Natural killer cell (primary cell): ENCODE measurements around the gene RPL22. TPM values are rescaled to one million over a fixed set of nuclear protein-coding genes. Genes with fewer than 3 reads are reported as not detected.

Source experiments
- ATAC-seq, 3 donors: fragments of 150-1000 bp in 2 of 3; fragments of 200-7000 bp in 1 of 3; cut with Tn5 transposase; 1 replicate in 1 of 3; 2 replicates in 2 of 3; pipeline ENCODE4 v1.10.0; 2021; ENCODE audit warnings: mild to moderate bottlenecking in 2 of 3, moderate library complexity in 2 of 3
- DNase-seq, 2 donors: peaks; one replicate each; pipeline versions ENCODE4 v3.0.0 to v3.0.0-alpha.2; 2013 to 2021; ENCODE audit warnings: mixed read lengths in 1 of 2
- H3K27ac ChIP-seq: one replicate; pipeline ENCODE4 v1.5.1; 2013; ENCODE audit warnings: mild to moderate bottlenecking, low read length
- H3K27me3 ChIP-seq: one replicate; pipeline ENCODE4 v1.6.1; 2013; ENCODE audit warnings: low read length; ENCODE audit not compliant: control insufficient read depth, insufficient read depth
- H3K36me3 ChIP-seq: one replicate; pipeline ENCODE4 v1.6.1; 2013; ENCODE audit warnings: low read length; ENCODE audit not compliant: control insufficient read depth, insufficient read depth
- H3K4me1 ChIP-seq: one replicate; pipeline ENCODE4 v1.6.1; 2013; ENCODE audit warnings: low read length; ENCODE audit not compliant: control insufficient read depth, insufficient read depth
- H3K4me3 ChIP-seq: one replicate; pipeline ENCODE4 v1.5.1; 2013; ENCODE audit warnings: low read length
- H3K9me3 ChIP-seq: one replicate; pipeline ENCODE4 v1.6.1; 2013; ENCODE audit warnings: low read length; ENCODE audit not compliant: control insufficient read depth, insufficient read depth
- H3K27ac Mint-ChIP-seq, 2 donors: one replicate each; pipeline ENCODE4 v1.8.0; 2022; ENCODE audit warnings: mild to moderate bottlenecking in 2 of 2, mixed read lengths in 2 of 2, moderate library complexity in 1 of 2
- H3K27me3 Mint-ChIP-seq, 2 donors: one replicate each; pipeline ENCODE4 v1.8.0; 2022; ENCODE audit warnings: low read depth in 2 of 2, mixed read lengths in 2 of 2
- H3K36me3 Mint-ChIP-seq: one replicate; pipeline ENCODE4 v1.8.0; 2022; ENCODE audit warnings: mixed read lengths
- H3K4me1 Mint-ChIP-seq, 2 donors: one replicate each; pipeline ENCODE4 v1.8.0; 2022; ENCODE audit warnings: mixed read lengths in 2 of 2
- H3K4me3 Mint-ChIP-seq: one replicate; pipeline ENCODE4 v1.8.0; 2022; ENCODE audit warnings: mild to moderate bottlenecking, moderate library complexity, mixed read lengths
- H3K9me3 Mint-ChIP-seq, 2 donors: one replicate each; pipeline ENCODE4 v1.8.0; 2022; ENCODE audit warnings: mixed read lengths in 2 of 2
- CTCF ChIP-seq: fragments of 200-600 bp; IDR thresholded peaks from one replicate; pipeline ENCODE4 v1.8.0; 2022; ENCODE audit warnings: antibody characterized with exemption
- WGBS: methylation state at CpG from one replicate; pipeline ENCODE4 v1.1.7; 2013; ENCODE audit warnings: missing lambda C conversion rate; ENCODE audit not compliant: insufficient coverage; 5-methylcytosine and 5-hydroxymethylcytosine counted together
- intact Hi-C: fragments of 100-400 bp; cut with micrococcal nuclease; formaldehyde crosslinking; loops from one replicate; pipeline ENCODE4 v1.14.2; 2022
- total RNA-seq, 4 donors: library from RNA; stranded (reverse); fragments of 120-200 nt in 1 of 4; gene quantifications; one replicate each; pipeline versions ENCODE4 v1.2.3 to v1.2.4, GENCODE V29; 2013 to 2022

RPL22 gene
- total RNA-seq, 3 donors from 2014 or later (not counting 1 experiment from before 2014, with no cell fraction given): 210 to 239 (median 228) TPM

DNA sequence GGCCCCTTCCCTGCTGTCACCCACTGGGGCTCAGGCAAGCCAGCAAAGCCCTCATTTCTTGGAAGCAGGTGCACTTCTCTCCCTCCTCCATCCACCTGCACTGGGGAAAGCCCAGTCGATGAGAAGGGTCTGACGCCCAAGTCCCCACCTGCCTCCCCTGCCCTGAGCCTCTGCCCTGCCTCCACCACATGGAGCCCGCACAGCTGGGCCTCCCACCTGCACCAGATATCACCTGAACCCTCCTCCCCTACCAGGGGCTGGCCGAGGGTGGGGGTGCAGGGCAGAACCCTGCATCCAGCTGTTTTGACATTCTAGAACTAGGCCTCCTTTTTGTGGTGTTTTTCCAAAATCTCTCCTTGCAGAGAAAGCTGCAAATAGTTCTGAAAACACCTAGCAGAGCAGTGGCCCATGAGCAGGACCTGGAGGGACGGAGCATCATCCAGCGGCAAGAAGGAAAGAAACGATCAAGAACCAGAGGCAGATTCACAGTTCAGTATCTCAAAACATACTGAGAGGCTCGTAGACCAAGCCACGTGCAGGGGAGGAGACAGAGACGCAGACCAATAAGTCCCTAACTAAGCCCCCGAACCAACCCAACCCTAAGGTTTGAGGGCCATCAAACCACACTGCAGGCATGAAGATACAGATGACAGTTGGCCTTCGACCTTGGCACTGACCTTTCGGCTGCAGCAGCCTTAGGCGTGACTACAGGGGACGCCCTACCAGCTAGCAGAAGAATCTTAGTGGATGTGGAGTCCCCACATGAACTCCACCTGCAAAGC lies 36.0 kb downstream of the RPL22 start:
- H3K9me3 ChIP-seq: no peaks in the 10 kb centered on the region
- no peak for ATAC-seq

DNA sequence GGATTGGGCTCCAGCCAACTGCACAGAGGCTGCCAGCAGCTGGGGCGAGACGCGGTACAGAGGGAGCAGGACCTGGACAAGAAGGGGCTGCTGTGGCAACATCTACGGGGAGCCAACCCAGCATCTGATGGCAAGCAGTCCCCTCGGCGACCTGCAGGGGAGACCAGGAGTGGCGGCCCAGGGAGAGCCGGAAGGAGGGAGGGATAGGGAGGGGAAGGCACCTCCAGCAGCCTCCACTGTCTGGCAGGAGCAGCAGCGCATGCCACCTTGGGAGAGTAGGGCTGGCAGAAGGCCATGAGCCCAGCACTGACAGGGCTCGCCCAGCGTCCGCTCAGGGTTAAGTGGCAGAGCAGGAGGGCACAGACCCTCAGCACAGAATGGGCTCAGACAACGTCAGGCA lies 36.6 kb downstream of the RPL22 start:
- Histone ChIP-seq H3K4me3 (no peak overlapping the region), H3K27ac (no peak overlapping the region), H3K9me3 (no peaks in the 10 kb centered on the region), H3K4me1 (no peaks in the 10 kb centered on the region), H3K27me3 (peaks cover 2% of the 10 kb centered on the region), H3K36me3 (no peaks in the 10 kb centered on the region)
- Mint-ChIP-seq H3K4me1 (no peaks in the 10 kb centered on the region), H3K27ac (no peak overlapping the region), H3K36me3 (no peaks in the 10 kb centered on the region), H3K27me3 (peaks cover 7 to 18% of the 10 kb centered on the region in 2 donors), H3K4me3 (no peak overlapping the region), H3K9me3 (no peaks in the 10 kb centered on the region)
- intact Hi-C loops: no loop called here
- no peak for ATAC-seq
- DNase-seq: no peak
- 73% methylated on average over 13 of the region's 13 CpGs for WGBS
- TF ChIP-seq CTCF: no peak

More for the DNA sequence above, 36.0 kb downstream of the RPL22 start:
- peaks cover 7 to 18% of the 10 kb centered on the region in 2 donors for H3K27me3 Mint-ChIP-seq
- Histone ChIP-seq H3K27ac (no peak overlapping the region), H3K4me1 (no peaks in the 10 kb centered on the region), H3K36me3 (no peaks in the 10 kb centered on the region), H3K27me3 (peaks cover 2% of the 10 kb centered on the region), H3K4me3 (no peak overlapping the region)
- DNase-seq: no peak
- H3K36me3 Mint-ChIP-seq: no peaks in the 10 kb centered on the region
- H3K4me1 Mint-ChIP-seq: no peaks in the 10 kb centered on the region
- no peak overlapping the region for H3K27ac Mint-ChIP-seq
- no peak overlapping the region for H3K4me3 Mint-ChIP-seq
- no peaks in the 10 kb centered on the region for H3K9me3 Mint-ChIP-seq
- TF ChIP-seq CTCF: no peak
- 82% methylated on average over 15 of the region's 15 CpGs for WGBS
- intact Hi-C loops: no loop called here

- Mint-ChIP-seq H3K36me3 (no peaks in the 10 kb centered on the region), H3K4me1 (no peaks in the 10 kb centered on the region), H3K27ac (no peak overlapping the region), H3K27me3 (peaks cover 7 to 18% of the 10 kb centered on the region in 2 donors), H3K4me3 (no peak overlapping the region), H3K9me3 (no peaks in the 10 kb centered on the region)
- no peak overlapping the region for H3K4me3 ChIP-seq
- TF ChIP-seq CTCF: no peak
- no peak overlapping the region for H3K27ac ChIP-seq
- 76% methylated on average over 7 of the region's 7 CpGs for WGBS
- H3K4me1 ChIP-seq: no peaks in the 10 kb centered on the region
- no peaks in the 10 kb centered on the region for H3K36me3 ChIP-seq
- ATAC-seq: no peak
- H3K9me3 ChIP-seq: no peaks in the 10 kb centered on the region
- H3K27me3 ChIP-seq: peaks cover 2% of the 10 kb centered on the region
- intact Hi-C loops: no loop called here
- no peak for DNase-seq
These were observed 37.1 kb downstream of the RPL22 start for GRCh38 chr1:6162341-6162740.

DNA sequence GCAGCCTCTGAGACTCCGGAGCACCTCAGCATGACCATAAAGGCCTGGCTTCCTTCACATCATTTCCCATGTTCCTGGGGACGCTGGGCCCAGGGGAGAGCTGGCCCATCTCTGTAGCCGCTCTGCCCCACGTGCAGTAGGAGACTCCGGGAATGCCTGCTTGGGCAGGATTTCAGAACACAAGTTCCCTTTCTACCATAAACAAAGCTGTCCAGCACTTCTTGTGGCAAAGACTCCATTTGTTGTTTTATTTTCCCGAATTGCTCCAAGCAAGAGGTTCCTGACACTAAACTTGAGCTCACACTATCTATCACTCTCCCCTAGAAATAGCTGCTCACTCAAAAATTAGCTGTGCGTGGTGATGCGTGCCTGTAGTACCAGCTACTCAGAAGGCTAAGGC lies 41.2 kb downstream of the RPL22 start:
- WGBS: 92% methylated on average over 8 of the region's 8 CpGs
- no peak overlapping the region for H3K27ac ChIP-seq
- DNase-seq (no peak), ATAC-seq (no peak)
- H3K27me3 Mint-ChIP-seq: peaks cover 7 to 14% of the 10 kb centered on the region in 2 donors
- no peak overlapping the region for H3K4me3 Mint-ChIP-seq
- H3K27ac Mint-ChIP-seq: no peak overlapping the region
- H3K27me3 ChIP-seq: peaks cover 2% of the 10 kb centered on the region
- no peaks in the 10 kb centered on the region for H3K36me3 Mint-ChIP-seq
- intact Hi-C loops: no loop called here
- H3K9me3 Mint-ChIP-seq: no peaks in the 10 kb centered on the region
- peaks cover 0 to 15% of the 10 kb centered on the region in 2 donors for H3K4me1 Mint-ChIP-seq
- no peak for TF ChIP-seq CTCF
- no peaks in the 10 kb centered on the region for H3K9me3 ChIP-seq
- H3K4me3 ChIP-seq: no peak overlapping the region
- no peaks in the 10 kb centered on the region for H3K36me3 ChIP-seq
- peaks cover 25% of the 10 kb centered on the region for H3K4me1 ChIP-seq
